GM23338 (cell line): Measurements from ENCODE around the gene KIF18A.

ENCODE experiments used
- CREB1 ChIP-seq: fragments of 250-450 bp; sonication (Bioruptor Pico); IDR thresholded peaks from 2 replicates; pipeline ENCODE4 v1.5.0; 2020; ENCODE audit warnings: low read depth, mild to moderate bottlenecking, moderate library complexity
- EZH2 ChIP-seq: fragments of 200-600 bp; sonication (generic); IDR thresholded peaks from one replicate; pipeline ENCODE4 v1.8.0; 2017; ENCODE audit warnings: antibody characterized with exemption, mild to moderate bottlenecking, low read depth; ENCODE audit not compliant: unreplicated experiment
- EZH2phosphoT487 ChIP-seq: fragments of 200-600 bp; sonication (generic); IDR thresholded peaks from one replicate; pipeline ENCODE4 v1.8.1; 2018; ENCODE audit warnings: antibody characterized with exemption; ENCODE audit not compliant: unreplicated experiment
- POLR2AphosphoS5 ChIP-seq: IDR thresholded peaks from 2 replicates; pipeline ENCODE4 v1.6.1; 2016; ENCODE audit warnings: antibody characterized with exemption, low read depth
- REST ChIP-seq: IDR thresholded peaks from one replicate; pipeline ENCODE4 v1.6.1; 2018; ENCODE audit warnings: antibody characterized with exemption; ENCODE audit not compliant: unreplicated experiment
- ZNF114 ChIP-seq: fragments of 250-450 bp; sonication (Bioruptor Pico); IDR thresholded peaks from 2 replicates; pipeline ENCODE4 v1.5.0; 2020; ENCODE audit warnings: mild to moderate bottlenecking, moderate library complexity
- TF ChIP-seq, protein P1 (sequence below), 2 experiments: fragments of 200-600 bp in 1 of 2; sonication (generic) in 1 of 2; conservative IDR thresholded peaks; 2 replicates each; pipeline versions ENCODE4 v1.5.1 to v1.6.1; 2016 to 2017; ENCODE audit warnings: antibody characterized with exemption in 2 of 2, low read depth in 2 of 2, mild to moderate bottlenecking in 2 of 2, moderate library complexity in 1 of 2

DNA sequence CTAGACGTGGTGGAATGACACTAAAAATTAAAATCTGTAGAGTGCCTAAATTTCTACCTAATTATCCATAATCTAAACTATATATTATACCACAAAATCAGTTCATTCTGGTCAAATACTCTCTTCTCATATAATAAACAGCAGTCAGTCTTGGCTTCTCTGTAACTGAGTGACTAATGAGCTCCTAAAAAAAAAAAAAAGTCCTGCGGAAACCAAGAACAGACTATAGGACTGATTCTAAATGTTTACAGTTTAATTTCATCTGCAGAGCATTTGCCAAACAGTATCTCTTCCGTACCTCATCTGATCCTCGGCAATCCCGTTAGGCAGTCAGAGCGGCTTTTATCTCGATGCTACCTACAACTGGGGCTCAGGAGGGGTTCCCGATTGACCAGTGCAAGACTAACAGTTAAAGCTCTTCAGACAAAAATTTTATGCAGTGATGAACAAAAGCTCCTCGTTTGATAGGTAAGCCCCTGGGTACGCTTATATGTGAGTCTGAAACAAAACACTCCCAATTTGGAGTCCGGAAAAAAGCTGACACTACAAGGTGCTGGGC is 686 bp downstream of the KIF18A start:
- TF ChIP-seq POLR2AphosphoS5 (no peak), CREB1 (CRISPR knock-in tag) (no peak), REST (no peak), EZH2phosphoT487 (no peak), EZH2 (no peak), ZNF114 (CRISPR knock-in tag) (no peak)
- TF ChIP-seq, protein P1, sequence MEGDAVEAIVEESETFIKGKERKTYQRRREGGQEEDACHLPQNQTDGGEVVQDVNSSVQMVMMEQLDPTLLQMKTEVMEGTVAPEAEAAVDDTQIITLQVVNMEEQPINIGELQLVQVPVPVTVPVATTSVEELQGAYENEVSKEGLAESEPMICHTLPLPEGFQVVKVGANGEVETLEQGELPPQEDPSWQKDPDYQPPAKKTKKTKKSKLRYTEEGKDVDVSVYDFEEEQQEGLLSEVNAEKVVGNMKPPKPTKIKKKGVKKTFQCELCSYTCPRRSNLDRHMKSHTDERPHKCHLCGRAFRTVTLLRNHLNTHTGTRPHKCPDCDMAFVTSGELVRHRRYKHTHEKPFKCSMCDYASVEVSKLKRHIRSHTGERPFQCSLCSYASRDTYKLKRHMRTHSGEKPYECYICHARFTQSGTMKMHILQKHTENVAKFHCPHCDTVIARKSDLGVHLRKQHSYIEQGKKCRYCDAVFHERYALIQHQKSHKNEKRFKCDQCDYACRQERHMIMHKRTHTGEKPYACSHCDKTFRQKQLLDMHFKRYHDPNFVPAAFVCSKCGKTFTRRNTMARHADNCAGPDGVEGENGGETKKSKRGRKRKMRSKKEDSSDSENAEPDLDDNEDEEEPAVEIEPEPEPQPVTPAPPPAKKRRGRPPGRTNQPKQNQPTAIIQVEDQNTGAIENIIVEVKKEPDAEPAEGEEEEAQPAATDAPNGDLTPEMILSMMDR (conservative IDR thresholded peaks at IDR 0.05; ENCODE audit: low read depth in 2 of 2) = no peak
